NCI-H345 treated with DMSO at 0.1 percent for 48 hours (cell line): ENCODE results near the gene SYNCRIP.
A peak's percentile ranks its signal among the peaks of the same experiment; 100 is the strongest.
"Not testable (repeated sequence)": the region's sequence is repeated elsewhere in the genome, so short reads cannot be mapped to it uniquely, and the experiment has no call there.

Source experiments
- DNase-seq: peaks from one replicate; lab custom pipeline; 2025; ENCODE audit not compliant: unreplicated experiment; lab: John Stamatoyannopoulos, UW

The SYNCRIP gene

DNA sequence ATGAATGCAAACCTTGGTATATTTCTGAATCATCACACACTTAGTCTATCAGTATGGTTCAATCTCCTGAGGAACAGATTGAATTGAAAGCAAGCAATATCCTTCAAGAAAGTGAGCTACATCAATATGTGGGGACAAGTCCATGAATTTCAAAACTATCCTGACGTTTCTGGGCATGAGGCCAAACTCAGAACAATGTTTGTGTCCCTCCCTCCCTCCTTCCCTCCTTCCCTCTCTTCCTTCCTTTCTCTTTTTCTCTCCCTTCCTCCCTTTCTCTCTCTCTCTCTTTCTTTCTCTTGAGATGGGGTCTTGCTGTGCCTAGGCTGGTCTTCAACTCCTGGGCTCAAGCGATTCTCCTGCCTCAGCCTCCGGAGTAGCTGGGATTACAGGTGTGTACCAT lies 27.9 kb upstream of the SYNCRIP start:
- DNase-seq: no peak

DNA sequence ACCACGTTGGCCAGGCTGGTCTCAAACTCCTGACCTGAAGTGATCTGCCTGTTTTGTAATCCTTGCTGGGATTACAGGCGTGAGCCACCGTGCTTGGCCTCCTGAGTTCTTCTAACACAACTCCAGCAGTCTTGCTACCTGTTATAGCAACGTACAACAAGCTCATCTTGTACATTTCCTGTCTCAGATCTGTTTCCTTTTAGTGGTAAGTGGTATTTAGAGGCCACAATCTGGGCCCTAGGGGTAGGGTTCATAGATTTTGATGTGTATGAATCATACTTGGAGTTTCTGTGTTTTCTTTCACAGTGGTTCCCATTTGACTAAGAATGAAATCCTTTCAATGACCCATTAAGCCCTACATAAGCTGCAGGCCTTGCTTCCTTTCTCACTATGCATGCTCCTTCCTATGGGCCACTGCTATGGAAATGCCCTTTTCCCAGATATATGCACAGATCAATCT lies 27.1 kb upstream of the SYNCRIP start:
- DNase-seq: no peak

DNA sequence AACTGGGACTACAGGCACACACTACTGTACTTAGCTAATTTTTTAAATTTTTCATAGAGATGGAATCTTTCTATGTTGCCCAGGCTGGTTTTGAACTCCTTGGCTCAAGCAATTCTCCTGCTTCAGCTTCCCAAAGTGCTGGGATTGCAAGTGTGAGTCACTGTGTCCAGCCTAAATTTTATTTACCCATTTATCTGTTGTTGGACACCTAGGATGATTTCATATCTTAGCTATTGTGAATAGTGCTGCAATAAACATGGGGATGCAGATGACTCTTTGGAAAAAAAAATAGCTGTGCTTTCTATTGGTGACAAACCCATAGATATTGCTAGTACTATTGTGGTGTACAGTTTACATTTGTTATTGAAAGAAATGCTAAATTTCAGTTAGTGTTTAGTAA lies 19.6 kb upstream of the SYNCRIP start:
- no peak for DNase-seq

DNA sequence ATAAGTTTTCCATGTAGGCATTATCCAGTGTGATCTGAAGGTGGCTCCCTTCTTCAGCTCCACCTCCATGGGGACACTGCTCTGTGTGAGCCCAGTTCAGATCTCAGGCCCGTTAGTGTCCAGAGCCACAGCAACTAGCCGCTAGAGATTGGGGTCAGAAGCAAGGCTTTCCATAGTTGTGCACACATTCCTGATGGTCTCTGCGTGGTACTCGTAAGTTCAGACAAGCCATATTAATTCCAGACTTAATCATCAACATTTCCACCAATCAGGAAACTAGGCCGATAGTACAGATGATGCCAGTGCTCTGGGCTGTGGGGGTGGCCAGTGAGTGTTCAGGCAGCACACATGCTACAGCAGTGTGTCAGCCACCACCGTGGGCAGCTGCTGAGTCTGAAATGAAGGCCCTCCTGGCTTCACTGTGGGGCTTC lies 17.5 kb upstream of the SYNCRIP start:
- no peak for DNase-seq

DNA sequence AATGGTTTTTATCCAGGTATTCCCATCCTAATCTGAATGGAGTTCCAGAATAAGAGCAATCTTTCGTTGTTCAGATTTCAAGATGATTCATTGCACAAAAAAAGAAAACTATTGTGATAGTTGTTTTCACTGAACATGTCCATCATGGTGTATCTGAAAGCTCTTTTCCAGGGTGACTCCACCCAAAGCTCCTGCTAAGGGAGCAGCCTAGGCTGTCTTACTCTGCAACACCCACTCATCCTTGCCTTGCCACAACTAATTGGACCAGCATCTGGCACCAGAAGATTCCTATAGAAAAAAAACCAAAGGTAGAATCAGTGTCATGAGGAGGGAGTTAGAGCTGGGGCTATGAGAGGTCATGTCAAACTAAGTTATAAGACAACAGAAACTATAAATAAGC lies 7.9 kb upstream of the SYNCRIP start:
- DNase-seq: no peak

DNA sequence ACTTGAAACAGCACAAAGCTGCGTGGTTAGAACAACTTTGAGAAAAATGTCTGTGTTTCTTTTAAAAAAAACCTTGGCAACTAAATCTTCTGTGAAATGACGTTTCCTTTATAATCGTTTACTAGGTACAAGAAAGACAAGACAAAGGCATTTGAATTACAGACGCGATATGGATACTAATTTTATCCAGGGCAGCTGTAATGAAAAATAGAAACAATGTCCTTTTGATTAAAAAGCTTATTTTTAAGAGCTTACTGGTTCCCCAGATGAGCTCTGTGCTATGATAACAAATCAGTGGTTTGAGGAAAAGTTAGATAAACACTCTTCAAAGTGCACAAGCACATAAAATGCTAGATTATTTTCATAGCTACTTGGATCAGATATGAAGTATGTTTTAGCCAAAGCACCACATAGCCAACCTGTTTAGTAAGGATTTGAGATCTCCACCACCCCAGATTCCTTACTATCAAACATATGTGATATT lies 1.6 kb upstream of the SYNCRIP start:
- DNase-seq: peak; percentile 43

DNA sequence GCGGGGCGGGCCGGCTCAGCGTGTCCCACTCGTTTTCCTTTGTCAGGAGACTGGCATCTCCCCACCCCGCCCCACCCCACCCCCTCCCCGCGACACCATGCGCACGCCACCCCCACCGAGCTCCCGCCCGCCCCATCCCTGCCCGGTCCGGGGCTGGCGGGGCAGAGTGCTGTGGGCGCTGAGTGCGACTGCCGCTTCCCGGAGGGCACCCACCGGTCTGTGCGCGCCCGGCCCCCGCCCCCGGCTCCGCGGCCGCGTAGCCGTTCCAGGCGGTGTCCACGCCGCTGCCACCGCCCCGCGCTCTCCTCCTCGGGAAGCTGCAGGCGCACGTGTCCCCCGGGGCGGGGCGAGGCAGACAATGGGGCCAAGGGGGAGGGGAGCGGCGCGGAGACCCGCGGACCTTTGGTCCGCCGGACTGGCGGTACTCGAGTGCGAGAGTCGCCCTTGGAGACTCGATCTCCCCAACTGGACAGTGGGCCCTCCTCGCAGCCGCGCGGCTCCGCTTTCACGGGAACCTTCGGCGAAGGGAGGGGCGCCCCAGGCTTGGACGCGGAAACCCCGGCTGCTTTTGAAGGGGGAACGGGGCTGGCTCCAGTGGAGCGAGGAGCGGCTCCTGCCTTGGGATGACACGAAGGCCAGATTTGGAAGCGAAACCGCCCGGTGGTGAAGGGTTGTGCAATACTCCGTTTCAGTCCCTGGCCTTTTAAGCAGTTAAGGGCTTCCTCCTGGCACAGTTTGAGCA lies 1.0 kb upstream of the SYNCRIP start:
- peak; percentile 75 for DNase-seq

DNA sequence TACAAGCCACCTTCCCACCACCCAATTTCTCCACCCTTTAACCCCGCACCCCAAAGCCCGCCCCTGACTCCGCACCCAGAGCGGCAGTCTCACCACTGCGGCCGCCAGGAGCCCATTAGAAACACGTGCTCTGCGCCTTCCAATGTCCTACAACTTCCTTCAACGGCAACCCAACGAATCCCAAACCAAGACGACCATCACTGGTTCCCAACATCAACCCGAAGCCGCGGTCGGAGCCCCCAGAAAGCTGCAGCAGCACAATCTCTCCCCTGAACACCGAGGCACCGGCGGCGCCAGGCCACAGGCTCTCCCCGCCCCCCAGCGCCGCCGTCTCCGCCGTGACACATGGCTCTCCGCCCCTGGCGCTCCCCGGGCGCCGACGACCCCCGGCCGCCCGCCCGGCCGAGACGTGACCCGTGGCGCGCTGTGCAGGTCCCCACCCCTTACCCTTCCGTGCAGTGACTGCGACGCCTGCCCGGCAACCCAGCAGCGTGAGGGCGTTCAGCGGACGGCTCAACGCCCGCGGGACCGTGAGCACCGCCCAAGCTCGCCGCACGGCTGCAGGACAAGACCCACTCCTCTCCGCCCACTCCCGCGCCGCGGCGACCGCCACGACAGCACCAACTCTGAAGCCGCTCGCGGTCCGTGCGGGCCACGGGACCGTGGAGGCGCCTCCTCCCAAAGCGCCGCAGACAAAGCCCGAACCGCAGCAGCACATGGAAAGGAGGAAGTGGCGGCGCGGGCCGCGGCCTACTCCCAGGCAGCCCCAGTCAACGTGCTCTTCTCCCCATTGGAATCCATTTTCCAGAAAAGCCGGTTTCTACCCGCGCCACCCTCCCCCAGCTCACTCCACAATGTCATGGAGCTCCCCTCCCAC lies 551 bp downstream of the SYNCRIP start:
- DNase-seq: no peak

DNA sequence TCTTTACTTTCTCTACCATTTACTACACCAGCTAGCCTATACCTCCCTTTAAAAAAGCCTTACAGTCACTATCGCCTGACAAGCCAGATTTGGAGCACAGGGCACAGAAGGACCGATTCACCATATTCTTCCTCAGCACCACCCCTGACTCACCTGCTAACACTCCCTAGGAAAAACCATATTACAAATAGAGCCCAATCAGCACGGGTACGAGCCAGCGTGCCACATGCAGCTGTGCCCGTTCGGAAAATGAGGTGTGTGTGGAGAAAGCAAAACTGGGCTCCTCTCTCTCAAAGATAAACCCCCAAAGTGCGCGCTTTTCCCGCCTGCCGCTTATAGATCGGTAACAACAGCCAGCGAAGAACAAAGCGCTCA lies 1.2 kb downstream of the SYNCRIP start:
- no peak for DNase-seq

DNA sequence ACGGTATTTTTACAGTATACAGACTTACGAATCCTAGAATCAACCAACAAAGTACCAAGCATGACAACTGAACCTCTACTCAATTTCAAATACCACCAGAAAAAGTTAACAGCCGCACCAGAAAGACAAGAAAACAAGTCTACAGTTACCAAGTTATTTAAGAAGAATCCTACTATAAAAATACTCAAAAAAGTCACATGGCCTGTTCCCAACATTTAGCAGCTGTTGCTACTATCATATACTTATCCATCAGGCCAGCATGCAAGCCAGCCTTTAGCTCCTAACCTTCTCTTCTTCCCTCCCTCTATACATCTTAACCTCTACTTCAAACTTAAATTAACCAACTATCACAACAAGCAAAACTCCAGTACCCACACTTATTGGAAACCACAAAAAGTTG lies 1.9 kb downstream of the SYNCRIP start:
- DNase-seq: no peak

DNA sequence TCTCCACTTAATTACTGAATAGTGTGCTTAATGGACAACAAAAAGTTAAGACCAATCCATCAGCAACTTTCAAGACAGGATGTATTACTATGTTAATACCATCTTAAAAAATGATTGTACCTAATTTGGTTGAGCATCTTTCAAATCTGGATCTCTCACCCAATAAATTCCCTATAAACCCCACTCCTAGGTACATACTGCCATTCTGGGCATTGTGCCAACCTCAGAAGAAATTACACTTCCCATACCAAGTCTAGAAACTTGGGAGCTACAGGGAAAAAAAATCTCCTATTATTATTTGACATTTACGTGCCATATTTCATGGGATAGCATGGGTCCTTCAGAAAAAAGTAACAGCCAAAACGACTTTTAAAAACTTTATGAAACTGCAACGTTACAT lies 5.1 kb downstream of the SYNCRIP start:
- no peak for DNase-seq

DNA sequence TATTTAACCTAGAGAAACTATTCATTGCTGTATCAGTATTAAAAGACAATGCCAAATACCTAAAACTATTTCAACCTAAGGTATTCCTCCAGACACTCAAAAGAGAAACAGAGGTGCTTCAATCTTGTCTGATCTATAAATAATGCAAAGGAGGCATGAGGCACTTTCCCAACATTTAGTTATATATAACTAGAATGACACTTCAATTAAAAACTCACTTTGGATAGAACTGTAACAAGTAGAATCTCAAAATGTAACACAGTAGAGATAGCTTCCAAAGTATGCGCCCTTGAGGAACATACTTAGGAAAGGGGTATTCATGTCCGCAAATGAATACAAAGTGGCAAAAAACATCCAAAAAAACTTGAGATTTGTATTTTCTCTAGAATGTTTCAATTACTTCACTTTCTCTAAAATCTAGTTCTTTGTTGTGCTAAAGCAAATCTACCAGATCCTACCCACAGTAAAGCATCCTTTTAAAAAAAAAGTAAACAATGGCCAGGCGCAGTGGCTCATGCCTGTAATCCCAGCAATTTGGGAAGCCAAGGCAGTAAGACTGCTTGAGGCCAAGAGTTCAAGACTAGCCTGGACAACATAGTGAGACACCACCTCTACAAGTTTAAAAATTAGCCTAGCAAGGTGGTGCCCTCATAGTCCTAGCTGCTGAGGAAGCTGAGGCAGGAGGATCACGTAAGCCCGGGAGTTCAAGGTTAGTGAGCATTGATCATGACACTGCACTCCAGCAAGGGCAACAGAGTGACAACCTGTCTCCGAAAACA lies 10.3 kb downstream of the SYNCRIP start:
- DNase-seq: no peak

DNA sequence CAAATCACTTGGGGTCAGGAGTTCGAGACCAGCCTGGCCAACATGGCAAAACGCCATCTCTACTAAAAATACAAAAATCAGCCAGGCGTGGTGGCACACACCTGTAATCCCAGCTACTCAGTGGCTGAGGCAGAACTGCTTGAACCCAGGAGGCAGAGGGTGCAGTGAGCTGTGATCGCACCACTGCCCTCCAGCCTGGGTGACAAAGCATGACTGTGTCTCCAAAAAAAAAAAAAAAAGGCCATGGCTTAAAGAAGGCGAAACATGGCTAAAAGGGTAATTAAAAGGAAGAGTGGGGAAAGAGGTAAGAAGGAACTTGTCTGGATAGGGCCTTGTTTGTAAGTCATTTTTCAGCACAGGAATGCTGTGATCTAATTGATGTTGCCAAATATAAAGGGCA lies 11.6 kb downstream of the SYNCRIP start:
- not testable (repeated sequence) for DNase-seq

DNA sequence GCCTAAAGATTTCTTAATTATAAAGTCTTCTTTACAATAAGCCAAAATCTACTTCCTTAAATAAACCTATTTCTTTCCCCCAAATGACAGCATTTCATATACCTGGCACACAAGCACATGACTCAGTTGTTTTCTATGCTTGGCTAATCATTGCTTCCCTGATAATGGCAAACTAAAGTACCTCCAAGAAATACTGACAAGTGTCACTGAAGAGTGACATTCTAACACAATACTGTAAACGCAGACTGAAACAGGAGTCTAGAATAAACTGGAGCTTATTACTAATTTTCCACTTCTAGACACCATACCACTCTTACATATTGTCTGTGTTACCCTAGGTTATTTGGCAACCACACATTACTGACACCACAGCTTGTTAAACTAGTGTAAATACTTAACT lies 14.3 kb downstream of the SYNCRIP start:
- no peak for DNase-seq

DNA sequence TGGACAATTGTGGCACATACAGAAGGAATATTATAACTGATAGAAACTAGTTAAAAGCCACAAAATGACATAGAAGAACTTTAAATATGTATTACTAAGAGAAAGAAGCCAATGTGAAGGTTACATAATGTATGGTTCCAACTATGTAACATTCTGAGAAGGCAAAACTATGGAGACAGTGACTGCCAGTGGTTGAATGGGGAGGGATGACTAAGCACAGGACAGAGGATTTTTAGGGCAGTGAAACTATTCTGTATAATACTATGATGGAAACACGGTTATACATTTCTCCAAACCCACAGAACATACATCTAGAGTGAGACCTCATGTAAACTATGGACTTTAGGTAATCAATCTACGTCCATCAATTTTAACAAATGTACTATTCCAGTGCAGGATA lies 22.4 kb downstream of the SYNCRIP start:
- DNase-seq: no peak

DNA sequence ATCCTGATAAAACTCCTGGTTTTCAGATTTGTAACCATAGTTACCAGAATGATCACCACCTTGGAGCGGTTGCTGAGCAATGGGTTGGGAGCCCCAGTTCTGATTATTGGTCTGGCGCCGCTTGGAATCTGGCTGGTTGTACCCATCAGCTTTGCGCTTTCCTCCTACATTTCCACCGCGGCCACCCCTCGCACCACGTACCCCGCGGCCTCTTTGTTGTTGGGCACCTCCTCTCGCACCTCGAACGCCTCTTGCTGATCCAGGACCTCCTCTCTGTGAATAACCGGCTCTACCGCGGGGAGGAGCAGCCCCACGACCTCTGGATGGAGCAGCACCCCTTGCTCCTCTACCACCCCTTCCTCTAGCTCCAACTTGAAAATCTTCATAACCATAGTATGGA lies 27.9 kb downstream of the SYNCRIP start:
- DNase-seq: no peak

DNA sequence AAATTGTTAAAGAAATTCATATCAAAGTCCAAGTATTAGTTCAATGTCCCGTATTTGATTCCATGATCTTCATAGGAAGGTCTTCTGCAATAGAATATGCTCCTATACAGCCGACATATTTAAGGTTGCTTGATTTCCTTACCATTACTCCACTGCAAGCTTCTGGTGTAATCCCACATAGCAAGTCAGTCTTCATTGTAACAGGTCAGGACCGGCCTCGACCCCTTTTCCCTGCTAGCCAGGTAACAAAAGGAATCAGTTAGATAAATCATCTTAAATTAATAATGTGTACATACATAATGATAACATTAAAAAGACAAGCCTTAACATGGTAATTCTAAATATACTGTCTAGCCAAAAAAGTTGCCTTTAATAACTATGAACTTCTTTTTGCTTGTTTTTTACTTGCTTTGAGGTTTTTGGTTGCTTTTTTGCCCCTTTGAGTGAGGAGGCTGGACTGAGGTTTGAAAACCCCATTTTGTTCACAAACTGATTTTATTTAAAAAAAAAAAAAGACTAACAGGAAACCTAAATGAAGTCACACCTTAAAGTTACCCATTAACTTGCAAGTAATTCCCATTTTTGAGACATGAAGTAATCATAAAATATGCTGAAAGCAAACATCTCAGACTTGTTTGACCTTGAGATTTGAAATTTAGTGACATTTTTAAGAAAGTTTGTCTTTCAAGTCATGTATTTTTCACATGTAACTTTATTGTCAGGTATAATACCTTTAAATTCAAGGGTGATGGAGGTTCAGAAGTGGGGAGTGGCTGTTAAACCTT lies 29.8 kb downstream of the SYNCRIP start:
- DNase-seq: no peak

DNA sequence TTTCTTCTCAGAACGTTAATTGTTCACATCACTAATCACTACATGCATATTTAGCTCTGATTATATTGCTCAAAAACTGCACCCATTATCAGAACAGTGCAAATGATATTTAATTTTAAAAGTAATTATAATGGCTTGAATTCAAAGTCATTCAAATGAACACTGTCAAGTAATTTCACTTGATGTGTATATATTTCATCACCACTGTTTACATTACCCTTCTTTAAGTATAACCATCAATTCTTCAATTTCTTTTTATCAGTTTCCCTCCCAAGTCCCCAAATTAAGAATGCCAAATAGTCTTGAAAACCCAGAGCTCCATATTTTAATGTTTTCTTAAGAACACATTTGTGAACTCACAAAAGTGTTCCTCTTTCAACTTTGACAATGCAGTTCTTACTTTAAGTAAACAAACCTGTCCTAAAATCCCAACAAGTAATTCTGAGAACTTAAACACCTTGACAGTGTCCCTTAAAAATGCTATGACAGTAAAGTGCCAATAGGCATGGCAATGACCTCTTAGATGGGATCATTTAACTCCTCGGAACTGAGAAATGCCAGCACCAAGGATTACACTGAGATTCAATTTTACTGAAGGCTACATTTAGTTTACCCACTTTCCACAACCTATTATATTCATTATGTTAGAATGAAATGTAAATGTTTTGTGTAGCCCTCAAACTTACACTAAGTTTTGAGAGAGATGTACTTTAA lies 32.3 kb downstream of the SYNCRIP start:
- DNase-seq: no peak

DNA sequence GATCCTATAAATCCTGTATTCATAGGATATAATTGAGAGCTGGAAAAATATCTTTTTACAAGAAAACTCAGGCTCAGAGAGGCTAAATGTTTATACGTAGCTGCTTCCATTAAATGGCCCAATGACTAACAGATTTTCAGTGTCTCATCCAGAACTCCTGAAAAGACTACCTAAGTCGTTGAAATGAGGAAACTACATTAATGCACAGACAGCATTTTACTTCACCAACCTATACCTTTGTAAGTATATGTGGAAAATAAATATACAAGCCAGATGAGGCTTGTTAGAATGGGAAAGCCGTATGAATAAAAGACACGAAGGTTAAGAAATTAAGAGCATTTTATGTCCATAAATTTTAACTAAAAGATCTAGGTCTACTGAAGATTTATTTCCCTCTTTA lies 40.6 kb downstream of the SYNCRIP start:
- no peak for DNase-seq

DNA sequence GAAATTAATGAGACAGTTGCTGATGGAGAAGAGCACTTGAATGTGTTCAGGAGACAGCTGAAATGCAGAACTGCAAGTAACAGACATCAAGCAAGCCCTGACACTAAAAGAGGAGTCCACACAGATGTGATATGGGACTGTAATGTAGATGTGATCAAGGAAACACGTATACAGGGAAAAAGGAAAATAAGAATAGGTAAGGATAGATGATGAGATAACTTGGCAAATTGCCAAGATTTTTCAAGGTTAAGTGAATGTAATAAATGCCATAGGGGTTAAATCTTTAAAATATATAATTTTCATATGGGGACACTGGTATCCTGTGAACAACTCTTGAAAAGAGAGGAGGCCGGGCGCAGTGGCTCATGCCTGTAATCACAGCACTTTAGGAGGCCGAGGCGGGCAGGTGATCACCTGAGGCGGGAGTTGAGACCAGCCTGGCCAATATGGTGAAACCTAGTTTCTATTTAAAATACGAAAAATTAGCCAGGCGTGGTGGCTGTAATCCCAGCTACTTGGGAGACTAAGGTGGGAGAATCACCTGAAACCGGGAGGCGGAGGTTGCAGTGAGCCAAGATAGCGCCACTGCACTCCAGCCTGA lies 41.9 kb downstream of the SYNCRIP start:
- no peak for DNase-seq
